ENCODE measurements around the gene PHETA2.

- TF ChIP-seq CTCF (IDR thresholded peaks at IDR 0.05) (no peak), POLR2A (IDR thresholded peaks at IDR 0.05) (no peak)
Measured at GRCh38 chr22:42108848-42109247, 34.8 kb downstream of the PHETA2 start.
